Measurements from ENCODE around the gene ARL4D.

The ARL4D gene

GRCh38 chr17:43398724-43399595, at the start of gene ARL4D:
Gene ARL4D, plus strand, starts transcription at chr17:43398993. Its CDS starts 740 bp downstream, at chr17:43399733.
- peak within 1 kb of the TSS; percentile 89 for H3K4me3 Mint-ChIP-seq
- ATAC-seq (ENCODE audit: low read depth) (peak; percentile 84), DNase-seq (ENCODE audit: low spot score in 2 of 2) (peak; percentile 65 to 77)
- H3K36me3 Mint-ChIP-seq: no peaks in the 10 kb centered on the region
- peaks cover 46% of the 10 kb centered on the region for H3K4me1 Mint-ChIP-seq
- H3K27me3 Mint-ChIP-seq: peaks cover under 1% of the 10 kb centered on the region
- no peaks in the 10 kb centered on the region for H3K9me3 Mint-ChIP-seq
- H3K27ac Mint-ChIP-seq: peak within 1 kb of the TSS; percentile 86

- peaks cover 16% of the 10 kb centered on the region for H3K36me3 Mint-ChIP-seq
- H3K4me1 Mint-ChIP-seq: no peaks in the 10 kb centered on the region
- no peak overlapping the region for H3K27ac Mint-ChIP-seq
- no peak for ATAC-seq (ENCODE audit: low read depth)
- DNase-seq (ENCODE audit: low spot score in 2 of 2): no peak
- peaks cover 12% of the 10 kb centered on the region for H3K9me3 Mint-ChIP-seq
- H3K27me3 Mint-ChIP-seq: no peaks in the 10 kb centered on the region
- H3K4me3 Mint-ChIP-seq: no peak overlapping the region
These were observed 49.7 kb upstream of the ARL4D start for GRCh38 chr17:43349142-43349541.

GRCh38 chr17:43350888-43351361, 47.9 kb upstream of the ARL4D start:
- no peak for ATAC-seq (ENCODE audit: low read depth)
- Mint-ChIP-seq H3K36me3 (peaks cover 16% of the 10 kb centered on the region), H3K9me3 (peaks cover 12% of the 10 kb centered on the region), H3K4me1 (no peaks in the 10 kb centered on the region), H3K27me3 (no peaks in the 10 kb centered on the region), H3K27ac (no peak overlapping the region), H3K4me3 (no peak overlapping the region)
- no peak for DNase-seq (ENCODE audit: low spot score in 2 of 2)

GRCh38 chr17:43351691-43352090, 47.1 kb upstream of the ARL4D start:
- Mint-ChIP-seq H3K36me3 (peaks cover 16% of the 10 kb centered on the region), H3K9me3 (peaks cover 12% of the 10 kb centered on the region), H3K27ac (no peak overlapping the region), H3K4me1 (no peaks in the 10 kb centered on the region), H3K27me3 (no peaks in the 10 kb centered on the region), H3K4me3 (no peak overlapping the region)
- ATAC-seq (ENCODE audit: low read depth): no peak
- DNase-seq (ENCODE audit: low spot score in 2 of 2): no peak

GRCh38 chr17:43352579-43353331, 46.0 kb upstream of the ARL4D start:
- no peak overlapping the region for H3K27ac Mint-ChIP-seq
- H3K9me3 Mint-ChIP-seq: peaks cover 9% of the 10 kb centered on the region
- peaks cover 11% of the 10 kb centered on the region for H3K36me3 Mint-ChIP-seq
- peaks cover under 1% of the 10 kb centered on the region for H3K4me1 Mint-ChIP-seq
- DNase-seq (ENCODE audit: low spot score in 2 of 2) (no peak), ATAC-seq (ENCODE audit: low read depth) (no peak)
- H3K27me3 Mint-ChIP-seq: no peaks in the 10 kb centered on the region
- H3K4me3 Mint-ChIP-seq: no peak overlapping the region

GRCh38 chr17:43353393-43353792, 45.4 kb upstream of the ARL4D start:
- H3K27ac Mint-ChIP-seq: no peak overlapping the region
- peaks cover 4% of the 10 kb centered on the region for H3K4me1 Mint-ChIP-seq
- H3K9me3 Mint-ChIP-seq: peaks cover 9% of the 10 kb centered on the region
- no peaks in the 10 kb centered on the region for H3K27me3 Mint-ChIP-seq
- H3K4me3 Mint-ChIP-seq: no peak overlapping the region
- peaks cover 11% of the 10 kb centered on the region for H3K36me3 Mint-ChIP-seq
- ATAC-seq (ENCODE audit: low read depth) (no peak), DNase-seq (ENCODE audit: low spot score in 2 of 2) (no peak)

GRCh38 chr17:43354371-43354770, 44.4 kb upstream of the ARL4D start:
- H3K27ac Mint-ChIP-seq: no peak overlapping the region
- H3K27me3 Mint-ChIP-seq: no peaks in the 10 kb centered on the region
- DNase-seq (ENCODE audit: low spot score in 2 of 2) (no peak), ATAC-seq (ENCODE audit: low read depth) (no peak)
- peaks cover 9% of the 10 kb centered on the region for H3K9me3 Mint-ChIP-seq
- H3K4me1 Mint-ChIP-seq: peaks cover 4% of the 10 kb centered on the region
- H3K36me3 Mint-ChIP-seq: peaks cover 11% of the 10 kb centered on the region
- no peak overlapping the region for H3K4me3 Mint-ChIP-seq

- H3K36me3 Mint-ChIP-seq: peaks cover 6% of the 10 kb centered on the region
- DNase-seq (ENCODE audit: low spot score in 2 of 2) (no peak), ATAC-seq (ENCODE audit: low read depth) (no peak)
- peaks cover 1% of the 10 kb centered on the region for H3K9me3 Mint-ChIP-seq
- H3K27me3 Mint-ChIP-seq: no peaks in the 10 kb centered on the region
- peaks cover 18% of the 10 kb centered on the region for H3K4me1 Mint-ChIP-seq
- H3K27ac Mint-ChIP-seq: no peak overlapping the region
- no peak overlapping the region for H3K4me3 Mint-ChIP-seq
These were observed 42.3 kb upstream of the ARL4D start for GRCh38 chr17:43356450-43356849.

GRCh38 chr17:43356999-43357398, 41.8 kb upstream of the ARL4D start:
- peaks cover 1% of the 10 kb centered on the region for H3K9me3 Mint-ChIP-seq
- peaks cover 18% of the 10 kb centered on the region for H3K4me1 Mint-ChIP-seq
- ATAC-seq (ENCODE audit: low read depth): no peak
- H3K36me3 Mint-ChIP-seq: peaks cover 4% of the 10 kb centered on the region
- no peak overlapping the region for H3K4me3 Mint-ChIP-seq
- DNase-seq (ENCODE audit: low spot score in 2 of 2): no peak
- no peaks in the 10 kb centered on the region for H3K27me3 Mint-ChIP-seq
- no peak overlapping the region for H3K27ac Mint-ChIP-seq

GRCh38 chr17:43359469-43360110, 39.2 kb upstream of the ARL4D start:
- H3K4me1 Mint-ChIP-seq: peaks cover 18% of the 10 kb centered on the region

GRCh38 chr17:43360376-43360738, 38.4 kb upstream of the ARL4D start:
- ATAC-seq (ENCODE audit: low read depth): peak; percentile 54
- peak overlapping the region; percentile 92 for H3K4me3 Mint-ChIP-seq
- no peaks in the 10 kb centered on the region for H3K27me3 Mint-ChIP-seq
- peaks cover 2% of the 10 kb centered on the region for H3K36me3 Mint-ChIP-seq
- H3K27ac Mint-ChIP-seq: peak overlapping the region; percentile 100
- H3K9me3 Mint-ChIP-seq: peaks cover 1% of the 10 kb centered on the region
- peaks cover 20% of the 10 kb centered on the region for H3K4me1 Mint-ChIP-seq
- no peak for DNase-seq (ENCODE audit: low spot score in 2 of 2)

More at GRCh38 chr17:43359469-43360110, 39.2 kb upstream of the ARL4D start:
- Mint-ChIP-seq H3K27ac (peak overlapping the region; percentile 100), H3K27me3 (no peaks in the 10 kb centered on the region), H3K36me3 (peaks cover 2% of the 10 kb centered on the region), H3K9me3 (peaks cover 1% of the 10 kb centered on the region), H3K4me3 (peak overlapping the region; percentile 92)
- DNase-seq (ENCODE audit: low spot score in 2 of 2) (no peak), ATAC-seq (ENCODE audit: low read depth) (no peak)

GRCh38 chr17:43360739-43361505, 37.9 kb upstream of the ARL4D start:
- peaks cover 1% of the 10 kb centered on the region for H3K9me3 Mint-ChIP-seq
- H3K4me3 Mint-ChIP-seq: peak overlapping the region; percentile 92
- no peaks in the 10 kb centered on the region for H3K27me3 Mint-ChIP-seq
- peaks cover 2% of the 10 kb centered on the region for H3K36me3 Mint-ChIP-seq
- H3K27ac Mint-ChIP-seq: peak overlapping the region; percentile 100
- peaks cover 21% of the 10 kb centered on the region for H3K4me1 Mint-ChIP-seq
- ATAC-seq (ENCODE audit: low read depth): peak; percentile 74
- peak; percentile 92 to 98 for DNase-seq (ENCODE audit: low spot score in 2 of 2)

- H3K27me3 Mint-ChIP-seq: no peaks in the 10 kb centered on the region
- no peak overlapping the region for H3K4me3 Mint-ChIP-seq
- no peak for DNase-seq (ENCODE audit: low spot score in 2 of 2)
- H3K9me3 Mint-ChIP-seq: peaks cover 1% of the 10 kb centered on the region
- no peak for ATAC-seq (ENCODE audit: low read depth)
- no peak overlapping the region for H3K27ac Mint-ChIP-seq
- H3K4me1 Mint-ChIP-seq: peaks cover 24% of the 10 kb centered on the region
- H3K36me3 Mint-ChIP-seq: peaks cover 2% of the 10 kb centered on the region
These were observed 35.4 kb upstream of the ARL4D start for GRCh38 chr17:43363181-43363925.

Data from memory B cell (primary cell).